Measurements from ENCODE around the gene FAM234A.

DNA sequence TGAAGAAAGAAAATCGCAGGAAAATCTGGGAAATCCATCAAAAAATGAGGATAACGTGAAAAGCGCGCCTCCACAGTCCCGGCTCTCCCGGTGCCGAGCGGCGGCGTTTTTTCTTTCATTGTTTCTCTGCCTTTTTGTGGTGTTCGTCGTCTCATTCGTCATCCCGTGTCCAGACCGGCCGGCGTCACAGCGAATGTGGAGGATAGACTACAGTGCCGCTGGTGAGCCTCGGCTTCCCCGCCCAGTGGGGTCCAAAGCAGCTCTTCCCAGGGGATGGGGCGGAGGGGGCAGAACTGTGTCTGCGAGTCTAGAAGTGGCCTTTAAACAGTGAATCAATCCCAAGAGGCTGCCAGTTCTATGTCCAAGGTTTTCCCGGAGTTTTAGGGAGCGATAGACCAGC, 19.8 kb downstream of the FAM234A start:
- TF ChIP-seq, protein P1, sequence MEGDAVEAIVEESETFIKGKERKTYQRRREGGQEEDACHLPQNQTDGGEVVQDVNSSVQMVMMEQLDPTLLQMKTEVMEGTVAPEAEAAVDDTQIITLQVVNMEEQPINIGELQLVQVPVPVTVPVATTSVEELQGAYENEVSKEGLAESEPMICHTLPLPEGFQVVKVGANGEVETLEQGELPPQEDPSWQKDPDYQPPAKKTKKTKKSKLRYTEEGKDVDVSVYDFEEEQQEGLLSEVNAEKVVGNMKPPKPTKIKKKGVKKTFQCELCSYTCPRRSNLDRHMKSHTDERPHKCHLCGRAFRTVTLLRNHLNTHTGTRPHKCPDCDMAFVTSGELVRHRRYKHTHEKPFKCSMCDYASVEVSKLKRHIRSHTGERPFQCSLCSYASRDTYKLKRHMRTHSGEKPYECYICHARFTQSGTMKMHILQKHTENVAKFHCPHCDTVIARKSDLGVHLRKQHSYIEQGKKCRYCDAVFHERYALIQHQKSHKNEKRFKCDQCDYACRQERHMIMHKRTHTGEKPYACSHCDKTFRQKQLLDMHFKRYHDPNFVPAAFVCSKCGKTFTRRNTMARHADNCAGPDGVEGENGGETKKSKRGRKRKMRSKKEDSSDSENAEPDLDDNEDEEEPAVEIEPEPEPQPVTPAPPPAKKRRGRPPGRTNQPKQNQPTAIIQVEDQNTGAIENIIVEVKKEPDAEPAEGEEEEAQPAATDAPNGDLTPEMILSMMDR (IDR thresholded peaks at IDR 0.05; ENCODE audit: insufficient read depth, low read length, poor library complexity, severe bottlenecking) = no peak
- no peak for TF ChIP-seq EZH2phosphoT487 (conservative IDR thresholded peaks at IDR 0.05; ENCODE audit: low read length)
